Smooth muscle cell (in vitro differentiated cells): ENCODE results near the gene KCNQ4. TPM values are rescaled to one million over a fixed set of nuclear protein-coding genes. Genes with fewer than 3 reads are reported as not detected.

ENCODE experiments used
- DNase-seq: peaks from one replicate; lab custom pipeline; 2025; ENCODE audit not compliant: unreplicated experiment; lab: John Stamatoyannopoulos, UW
- H2AFZ ChIP-seq: fragments of 200-600 bp; sonication (generic); 2 replicates; pipeline ENCODE4 v1.6.0; 2016; ENCODE audit warnings: antibody characterized with exemption, low read depth, mild to moderate bottlenecking
- H3F3A ChIP-seq: fragments of 200-600 bp; sonication (generic); 2 replicates; pipeline ENCODE4 v1.6.0; 2017; ENCODE audit warnings: antibody characterized with exemption, low read depth
- H3K27ac ChIP-seq: fragments of 200-600 bp; sonication (generic); 2 replicates; pipeline ENCODE4 v1.5.1; 2016; ENCODE audit warnings: low read depth, mild to moderate bottlenecking
- H3K27me3 ChIP-seq: fragments of 200-600 bp; sonication (generic); 2 replicates; pipeline ENCODE4 v1.6.1; 2016; ENCODE audit warnings: low read depth, mild to moderate bottlenecking
- H3K36me3 ChIP-seq: fragments of 200-600 bp; sonication (generic); 2 replicates; pipeline ENCODE4 v1.5.1; 2016; ENCODE audit warnings: low read depth
- H3K4me1 ChIP-seq: fragments of 200-600 bp; sonication (generic); 2 replicates; pipeline ENCODE4 v1.5.1; 2016; ENCODE audit warnings: low read depth
- H3K4me2 ChIP-seq: fragments of 200-600 bp; sonication (generic); 2 replicates; pipeline ENCODE4 v1.6.0; 2016; ENCODE audit warnings: mild to moderate bottlenecking
- H3K4me3 ChIP-seq: fragments of 200-600 bp; sonication (generic); 2 replicates; pipeline ENCODE4 v1.5.1; 2016; ENCODE audit warnings: mild to moderate bottlenecking
- H3K79me2 ChIP-seq: fragments of 200-600 bp; sonication (generic); 2 replicates; pipeline ENCODE4 v1.6.0; 2016; ENCODE audit warnings: low read depth, mild to moderate bottlenecking
- H3K9ac ChIP-seq: fragments of 200-600 bp; sonication (generic); 2 replicates; pipeline ENCODE4 v1.6.0; 2016; ENCODE audit warnings: low read depth
- H3K9me3 ChIP-seq: fragments of 200-600 bp; sonication (generic); replicated peaks from 2 replicates; pipeline ENCODE4 v1.5.1; 2016; ENCODE audit warnings: low read depth
- H4K20me1 ChIP-seq: fragments of 200-600 bp; sonication (generic); 2 replicates; pipeline ENCODE4 v1.6.0; 2016; ENCODE audit warnings: low read depth
- WGBS: methylation state at CpG from one replicate; pipeline ENCODE4 v1.1.7; 2016; ENCODE audit warnings: low lambda C conversion rate; 5-methylcytosine and 5-hydroxymethylcytosine counted together
- polyA plus RNA-seq: library from polyadenylated mRNA; unstranded; fragments of >200 nt; fragmentation: Nextera tagmentation; extraction: Ambion mirVana; gene quantifications from 2 replicates; pipeline ENCODE4 v1.2.1, GENCODE V29; 2016
- total RNA-seq: library from RNA; depleted of rRNA; stranded (reverse); fragments of >200 nt; gene quantifications from 2 replicates; pipeline ENCODE4 v1.2.3, GENCODE V29; 2014
- TF ChIP-seq, protein P1 (sequence below): fragments of 200-600 bp; sonication (generic); IDR thresholded peaks from 2 replicates; pipeline ENCODE4 v1.5.1; 2017; ENCODE audit warnings: borderline replicate concordance, mild to moderate bottlenecking, antibody characterized with exemption; ENCODE audit not compliant: insufficient read depth, poor library complexity, severe bottlenecking

Gene KCNQ4
- total and polyA plus RNA-seq, 2 experiments from 2014 or later: 0.06 TPM; not detected in 1

- H3K4me1 ChIP-seq: peaks cover 17% of the 10 kb centered on the region
- no peak for DNase-seq
- H3K4me3 ChIP-seq: no peak overlapping the region
- peaks cover 10% of the 10 kb centered on the region for H3F3A ChIP-seq
- WGBS: 93% methylated on average over 4 of the region's 4 CpGs
- no peaks in the 10 kb centered on the region for H3K36me3 ChIP-seq
- peaks cover under 1% of the 10 kb centered on the region for H3K27me3 ChIP-seq
- TF ChIP-seq, protein P1, sequence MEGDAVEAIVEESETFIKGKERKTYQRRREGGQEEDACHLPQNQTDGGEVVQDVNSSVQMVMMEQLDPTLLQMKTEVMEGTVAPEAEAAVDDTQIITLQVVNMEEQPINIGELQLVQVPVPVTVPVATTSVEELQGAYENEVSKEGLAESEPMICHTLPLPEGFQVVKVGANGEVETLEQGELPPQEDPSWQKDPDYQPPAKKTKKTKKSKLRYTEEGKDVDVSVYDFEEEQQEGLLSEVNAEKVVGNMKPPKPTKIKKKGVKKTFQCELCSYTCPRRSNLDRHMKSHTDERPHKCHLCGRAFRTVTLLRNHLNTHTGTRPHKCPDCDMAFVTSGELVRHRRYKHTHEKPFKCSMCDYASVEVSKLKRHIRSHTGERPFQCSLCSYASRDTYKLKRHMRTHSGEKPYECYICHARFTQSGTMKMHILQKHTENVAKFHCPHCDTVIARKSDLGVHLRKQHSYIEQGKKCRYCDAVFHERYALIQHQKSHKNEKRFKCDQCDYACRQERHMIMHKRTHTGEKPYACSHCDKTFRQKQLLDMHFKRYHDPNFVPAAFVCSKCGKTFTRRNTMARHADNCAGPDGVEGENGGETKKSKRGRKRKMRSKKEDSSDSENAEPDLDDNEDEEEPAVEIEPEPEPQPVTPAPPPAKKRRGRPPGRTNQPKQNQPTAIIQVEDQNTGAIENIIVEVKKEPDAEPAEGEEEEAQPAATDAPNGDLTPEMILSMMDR: no peak
- no peak overlapping the region for H3K4me2 ChIP-seq
- H4K20me1 ChIP-seq: no peaks in the 10 kb centered on the region
- H3K27ac ChIP-seq: no peak overlapping the region
- H3K9ac ChIP-seq: no peak overlapping the region
- H2AFZ ChIP-seq: no peak overlapping the region
- H3K79me2 ChIP-seq: no peaks in the 10 kb centered on the region
- no peaks in the 10 kb centered on the region for H3K9me3 ChIP-seq
Observed at GRCh38 chr1:40823345-40823744, 39.8 kb downstream of the KCNQ4 start.

- H4K20me1 ChIP-seq: no peaks in the 10 kb centered on the region
- no peak overlapping the region for H3K9ac ChIP-seq
- TF ChIP-seq, protein P1: no peak
- H3K27me3 ChIP-seq: no peaks in the 10 kb centered on the region
- DNase-seq: no peak
- H3K4me1 ChIP-seq: peaks cover 17% of the 10 kb centered on the region
- H3K27ac ChIP-seq: no peak overlapping the region
- no peak overlapping the region for H2AFZ ChIP-seq
- H3K4me2 ChIP-seq: no peak overlapping the region
- H3K36me3 ChIP-seq: no peaks in the 10 kb centered on the region
- H3F3A ChIP-seq: peaks cover 10% of the 10 kb centered on the region
- H3K4me3 ChIP-seq: no peak overlapping the region
- 97% methylated on average over 17 of the region's 17 CpGs for WGBS
- H3K9me3 ChIP-seq: no peaks in the 10 kb centered on the region
- no peaks in the 10 kb centered on the region for H3K79me2 ChIP-seq
Observed at GRCh38 chr1:40823983-40824382, 40.4 kb downstream of the KCNQ4 start.

DNA sequence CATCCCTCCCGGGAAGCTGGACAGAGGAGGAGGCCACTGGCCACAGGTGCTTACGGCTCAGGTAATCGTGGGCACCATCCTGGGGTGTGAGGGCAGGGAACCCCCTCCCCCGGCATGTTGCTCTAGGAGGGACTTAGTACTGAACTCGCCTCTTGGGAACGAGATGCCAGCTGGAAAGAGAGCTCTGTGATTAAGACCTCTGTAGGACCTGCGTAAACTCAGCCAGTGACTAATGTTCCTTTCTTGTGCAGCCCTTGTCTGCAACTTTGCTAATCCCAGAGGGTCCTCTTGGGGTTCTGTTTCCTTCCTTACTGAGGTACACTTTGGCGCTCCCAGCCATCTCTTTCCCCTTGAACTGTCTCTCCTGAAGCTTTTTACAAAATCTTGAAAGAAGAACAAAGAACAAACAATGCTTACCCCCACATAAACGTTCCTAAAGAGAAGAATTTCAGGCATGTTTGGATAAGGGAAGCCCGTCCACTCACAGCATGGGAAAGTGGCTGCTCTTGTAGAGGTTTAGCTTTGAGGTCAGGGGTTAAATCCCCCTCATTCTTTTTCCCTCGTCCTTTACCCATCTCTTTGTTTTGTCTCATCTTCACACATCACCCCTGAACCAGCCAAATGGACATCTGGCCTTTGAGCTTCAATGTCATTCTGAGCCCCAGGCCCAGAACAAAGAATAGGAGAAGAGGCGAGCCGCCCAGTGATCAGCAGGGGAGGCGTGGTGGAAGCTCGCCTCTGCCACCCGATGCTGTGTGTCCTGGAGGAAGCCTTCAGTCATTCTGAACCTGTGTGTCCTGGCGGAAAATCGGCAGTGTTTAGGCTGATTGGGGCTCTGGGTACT, 41.2 kb downstream of the KCNQ4 start:
- TF ChIP-seq, protein P1: no peak
- peak overlapping the region; percentile 4 for H3K27ac ChIP-seq
- no peak overlapping the region for H3K9ac ChIP-seq
- H2AFZ ChIP-seq: no peak overlapping the region
- H3K27me3 ChIP-seq: no peaks in the 10 kb centered on the region
- no peak overlapping the region for H3K4me3 ChIP-seq
- peak overlapping the region; percentile 75 for H3K4me2 ChIP-seq
- H3K4me1 ChIP-seq: peaks cover 17% of the 10 kb centered on the region
- DNase-seq: no peak
- H3K36me3 ChIP-seq: no peaks in the 10 kb centered on the region
- no peaks in the 10 kb centered on the region for H3K9me3 ChIP-seq
- peaks cover 10% of the 10 kb centered on the region for H3F3A ChIP-seq
- H4K20me1 ChIP-seq: no peaks in the 10 kb centered on the region
- 55% methylated on average over 18 of the region's 18 CpGs for WGBS
- no peaks in the 10 kb centered on the region for H3K79me2 ChIP-seq

- Histone ChIP-seq H3K9me3 (no peaks in the 10 kb centered on the region), H3K27me3 (no peaks in the 10 kb centered on the region), H3K9ac (no peak overlapping the region), H3K36me3 (no peaks in the 10 kb centered on the region), H3K79me2 (no peaks in the 10 kb centered on the region), H3K4me2 (peak overlapping the region; percentile 75), H3F3A (peaks cover 10% of the 10 kb centered on the region), H2AFZ (no peak overlapping the region), H3K27ac (no peak overlapping the region), H3K4me1 (peaks cover 17% of the 10 kb centered on the region), H3K4me3 (no peak overlapping the region), H4K20me1 (no peaks in the 10 kb centered on the region)
- 76% methylated on average over 3 of the region's 3 CpGs for WGBS
- no peak for DNase-seq
- TF ChIP-seq, protein P1: no peak
Observed at GRCh38 chr1:40825435-40825788, 41.8 kb downstream of the KCNQ4 start.
